HepG2 (cell line): ENCODE measurements around the gene ADCY5. TPM values are rescaled to one million over a fixed set of nuclear protein-coding genes. Genes with fewer than 3 reads are reported as not detected.

Experiments
- FOXJ3 ChIP-seq: sonication (generic); formaldehyde crosslinking; IDR thresholded peaks from 2 replicates; pipeline ENCODE4 v1.4.0; 2020; ENCODE audit warnings: missing genetic modification reagents, mild to moderate bottlenecking, borderline replicate concordance
- ISL2 ChIP-seq: sonication (generic); formaldehyde crosslinking; IDR thresholded peaks from 2 replicates; pipeline ENCODE4 v1.5.0; 2020; ENCODE audit warnings: missing genetic modification reagents
- KDM5A ChIP-seq: fragments of 200-600 bp; sonication (generic); IDR thresholded peaks from 2 replicates; pipeline ENCODE4 v1.7.0; 2018; ENCODE audit warnings: antibody characterized with exemption, mild to moderate bottlenecking, low read length, borderline replicate concordance
- KLF13 ChIP-seq: sonication (generic); formaldehyde crosslinking; IDR thresholded peaks from 2 replicates; pipeline ENCODE4 v1.4.0; 2020; ENCODE audit warnings: mild to moderate bottlenecking, missing genetic modification reagents
- ZBTB44 ChIP-seq: sonication (generic); formaldehyde crosslinking; IDR thresholded peaks from 2 replicates; pipeline ENCODE4 v1.4.0; 2020; ENCODE audit warnings: missing genetic modification reagents
- ZNF629 ChIP-seq: sonication (generic); formaldehyde crosslinking; conservative IDR thresholded peaks from 2 replicates; pipeline ENCODE4 v1.5.0; 2020; ENCODE audit warnings: missing genetic modification reagents
- ZNF644 ChIP-seq: IDR thresholded peaks from 2 replicates; pipeline ENCODE4 v1.6.1; 2016; ENCODE audit warnings: low read depth
- polyA plus RNA-seq, 8 experiments: library from polyadenylated mRNA; depleted of rRNA in 3 of 8; stranded (reverse) in 7 of 8; unstranded in 1 of 8; fragments of >200 nt; fragmentation: Illumina TruSeq in 4 of 8; extraction: Trizol in 4 of 8; gene quantifications; 2 replicates each; pipeline versions ENCODE4 v1.2.1 to v1.2.3, GENCODE V29; 2011 to 2016; ENCODE audit warnings: low read depth in 4 of 8, missing spikeins in 1 of 8, mixed read lengths in 1 of 8; ENCODE audit not compliant: insufficient read depth in 1 of 8
- total RNA-seq, 5 experiments: library from RNA; depleted of rRNA; stranded (reverse); fragments of >200 nt; fragmentation: Illumina TruSeq; extraction: Trizol; gene quantifications; 2 replicates each; pipeline ENCODE4 v1.2.3, GENCODE V29; 2016; ENCODE audit warnings: low read depth in 1 of 5
- TF ChIP-seq, protein P1 (sequence below): IDR thresholded peaks from 2 replicates; pipeline ENCODE4 v1.6.1; 2016; ENCODE audit warnings: missing compliant biosample characterization, missing genetic modification reagents, borderline replicate concordance
- TF ChIP-seq, protein P2 (sequence below): sonication (generic); formaldehyde crosslinking; IDR thresholded peaks from 2 replicates; pipeline ENCODE4 v1.4.0; 2020; ENCODE audit warnings: missing genetic modification reagents, borderline replicate concordance

ADCY5 gene
- total and polyA plus RNA-seq, 2 of the 13 experiments (the other 11 are each of a cell fraction or from before 2014, with no cell fraction given): not detected

DNA sequence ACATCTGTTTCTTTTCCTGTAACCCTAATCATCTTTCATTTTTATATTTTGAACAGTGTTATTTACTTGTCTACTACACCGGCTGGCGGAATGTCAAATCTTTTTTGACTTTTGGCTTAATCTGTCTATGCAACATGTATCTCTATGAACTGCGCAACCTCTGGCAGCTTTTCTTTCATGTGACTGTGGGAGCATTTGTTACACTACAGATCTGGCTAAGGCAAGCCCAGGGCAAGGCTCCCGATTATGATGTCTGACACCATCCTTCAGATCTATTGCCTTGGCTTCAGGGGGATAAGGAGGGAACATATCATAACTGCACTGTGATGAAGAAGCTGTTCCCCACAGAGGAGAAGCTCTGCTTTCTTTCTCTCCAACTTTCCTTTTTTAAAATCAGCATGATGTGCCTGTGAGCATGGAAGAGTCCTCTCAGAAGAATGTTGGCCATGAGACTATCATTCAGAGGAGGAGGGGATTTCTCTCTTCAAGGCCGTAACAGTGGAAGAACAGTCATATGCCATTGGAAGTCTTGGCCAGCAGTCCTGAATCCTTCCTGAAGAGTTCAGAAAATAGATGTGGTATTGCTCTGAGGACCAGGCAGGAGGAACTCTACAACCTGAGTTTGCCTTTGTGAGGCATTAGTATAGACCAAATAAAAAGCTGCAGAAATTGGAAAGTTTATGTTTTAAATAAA, 177.3 kb downstream of the ADCY5 start (continued):
- TF ChIP-seq, protein P1, sequence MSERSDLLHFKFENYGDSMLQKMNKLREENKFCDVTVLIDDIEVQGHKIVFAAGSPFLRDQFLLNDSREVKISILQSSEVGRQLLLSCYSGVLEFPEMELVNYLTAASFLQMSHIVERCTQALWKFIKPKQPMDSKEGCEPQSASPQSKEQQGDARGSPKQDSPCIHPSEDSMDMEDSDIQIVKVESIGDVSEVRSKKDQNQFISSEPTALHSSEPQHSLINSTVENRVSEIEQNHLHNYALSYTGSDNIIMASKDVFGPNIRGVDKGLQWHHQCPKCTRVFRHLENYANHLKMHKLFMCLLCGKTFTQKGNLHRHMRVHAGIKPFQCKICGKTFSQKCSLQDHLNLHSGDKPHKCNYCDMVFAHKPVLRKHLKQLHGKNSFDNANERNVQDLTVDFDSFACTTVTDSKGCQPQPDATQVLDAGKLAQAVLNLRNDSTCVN (CRISPR knock-in tag): no peak
- TF ChIP-seq ISL2 (CRISPR knock-in tag): no peak
- no peak for TF ChIP-seq FOXJ3
- no peak for TF ChIP-seq KDM5A
- TF ChIP-seq, protein P2, sequence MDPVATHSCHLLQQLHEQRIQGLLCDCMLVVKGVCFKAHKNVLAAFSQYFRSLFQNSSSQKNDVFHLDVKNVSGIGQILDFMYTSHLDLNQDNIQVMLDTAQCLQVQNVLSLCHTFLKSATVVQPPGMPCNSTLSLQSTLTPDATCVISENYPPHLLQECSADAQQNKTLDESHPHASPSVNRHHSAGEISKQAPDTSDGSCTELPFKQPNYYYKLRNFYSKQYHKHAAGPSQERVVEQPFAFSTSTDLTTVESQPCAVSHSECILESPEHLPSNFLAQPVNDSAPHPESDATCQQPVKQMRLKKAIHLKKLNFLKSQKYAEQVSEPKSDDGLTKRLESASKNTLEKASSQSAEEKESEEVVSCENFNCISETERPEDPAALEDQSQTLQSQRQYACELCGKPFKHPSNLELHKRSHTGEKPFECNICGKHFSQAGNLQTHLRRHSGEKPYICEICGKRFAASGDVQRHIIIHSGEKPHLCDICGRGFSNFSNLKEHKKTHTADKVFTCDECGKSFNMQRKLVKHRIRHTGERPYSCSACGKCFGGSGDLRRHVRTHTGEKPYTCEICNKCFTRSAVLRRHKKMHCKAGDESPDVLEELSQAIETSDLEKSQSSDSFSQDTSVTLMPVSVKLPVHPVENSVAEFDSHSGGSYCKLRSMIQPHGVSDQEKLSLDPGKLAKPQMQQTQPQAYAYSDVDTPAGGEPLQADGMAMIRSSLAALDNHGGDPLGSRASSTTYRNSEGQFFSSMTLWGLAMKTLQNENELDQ (CRISPR knock-in tag): no peak
- no peak for TF ChIP-seq ZNF629 (CRISPR knock-in tag)
- no peak for TF ChIP-seq ZNF644
- no peak for TF ChIP-seq ZBTB44 (CRISPR knock-in tag)
- TF ChIP-seq KLF13 (CRISPR knock-in tag): no peak
